Spleen (tissue), 11 donors: ENCODE results near the gene ASPDH. TPM values are rescaled to one million over a fixed set of nuclear protein-coding genes. Genes with fewer than 3 reads are reported as not detected.

Source experiments
- DNase-seq: peaks from one replicate; pipeline ENCODE4 v3.0.0-alpha.2; 2020
- H3K27ac ChIP-seq, 8 donors: fragments of 200-600 bp; sonication (generic) in 7 of 8; 1 replicate in 4 of 8; 2 replicates in 4 of 8; pipeline versions ENCODE4 v1.5.0 to v1.8.0; 2016 to 2021; ENCODE audit warnings: inconsistent platforms in 4 of 8, mild to moderate bottlenecking in 4 of 8, moderate library complexity in 1 of 8
- H3K27me3 ChIP-seq, 7 donors: fragments of 200-600 bp; sonication (generic) in 6 of 7; replicated peaks in 1 of 7; 1 replicate in 4 of 7; 2 replicates in 3 of 7; pipeline versions ENCODE4 v1.5.0 to v1.8.0; 2016 to 2021; ENCODE audit warnings: inconsistent platforms in 3 of 7, mild to moderate bottlenecking in 1 of 7
- H3K36me3 ChIP-seq, 6 donors: fragments of 200-600 bp; sonication (generic) in 5 of 6; 1 replicate in 4 of 6; 2 replicates in 2 of 6; pipeline versions ENCODE4 v1.5.0 to v1.8.0; 2016 to 2021; ENCODE audit warnings: inconsistent platforms in 2 of 6
- H3K4me1 ChIP-seq, 6 donors: fragments of 200-600 bp; sonication (generic) in 5 of 6; 1 replicate in 3 of 6; 2 replicates in 3 of 6; pipeline versions ENCODE4 v1.5.0 to v1.8.0; 2016 to 2021; ENCODE audit warnings: inconsistent platforms in 3 of 6
- H3K4me3 ChIP-seq, 8 donors: fragments of 200-600 bp; sonication (generic) in 7 of 8; 1 replicate in 4 of 8; 2 replicates in 4 of 8; pipeline versions ENCODE4 v1.5.0 to v1.8.0; 2016 to 2021; ENCODE audit warnings: inconsistent platforms in 4 of 8, mild to moderate bottlenecking in 4 of 8, moderate library complexity in 2 of 8
- H3K9me3 ChIP-seq, 8 donors: fragments of 200-600 bp; sonication (generic) in 7 of 8; 1 replicate in 4 of 8; 2 replicates in 4 of 8; pipeline versions ENCODE4 v1.5.0 to v1.8.0; 2016 to 2021; ENCODE audit warnings: inconsistent platforms in 4 of 8
- CTCF ChIP-seq, 11 experiments: fragments of 200-600 bp in 7 of 11; fragments of 450-650 bp in 4 of 11; sonication (generic) in 4 of 11; IDR thresholded peaks in 8 of 11; conservative IDR thresholded peaks in 3 of 11; 1 replicate in 7 of 11; 2 replicates in 4 of 11; pipeline versions ENCODE4 v1.4.0 to v1.8.0; 2016 to 2021; ENCODE audit warnings: antibody characterized with exemption in 11 of 11, inconsistent platforms in 4 of 11, mild to moderate bottlenecking in 1 of 11
- POLR2A ChIP-seq, 3 donors: fragments of 450-650 bp; IDR thresholded peaks; one replicate each; pipeline ENCODE4 v1.5.1; 2017; ENCODE audit warnings: antibody characterized with exemption in 3 of 3, mild to moderate bottlenecking in 1 of 3
- POLR2AphosphoS5 ChIP-seq, 3 donors: sonication (generic); formaldehyde crosslinking; IDR thresholded peaks; one replicate each; pipeline ENCODE4 v1.5.1; 2017; ENCODE audit warnings: antibody characterized with exemption in 3 of 3
- WGBS, 5 donors: extraction: QIAGEN DNeasy Blood & Tissue Kit in 3 of 5; methylation state at CpG; one replicate each; pipeline versions ENCODE4 v1.1.5 to v1.1.7; 2013 to 2018; 5-methylcytosine and 5-hydroxymethylcytosine counted together
- intact Hi-C: fragments of 100-400 bp; cut with DNase I; formaldehyde crosslinking; loops from one replicate; pipeline ENCODE4 v1.15.0; 2023; ENCODE audit warnings: low total_unique reads
- polyA plus RNA-seq, 3 donors: library from polyadenylated mRNA; stranded (reverse); fragments of 200-250 nt; gene quantifications; one replicate each; pipeline ENCODE4 v1.2.1, GENCODE V29; 2013
- total RNA-seq, 7 donors: library from RNA; depleted of rRNA in 3 of 7; stranded (reverse); fragments of >200 nt in 3 of 7; fragmentation: NEBNext Ultra II Directional in 4 of 7; extraction: Animal tissue kit (Norgen Biotek cat#: 25700) in 4 of 7; gene quantifications; one replicate each; pipeline versions ENCODE4 v1.1.0 to v1.2.1, GENCODE V29; 2016 to 2021
- donor health status: healthy with polysubstance abuse.
- donor health status: DM: no; HTN: no; CAD: no; lungs with moderate emphysema.
- donor health status: DM: no; HTN: no; CAD: no.
- donor health status: Bipolar disorder and iron deficiency.
- donor health status: healthy.
- donor health status: DM: no; HTN: no; CAD: no.
- donor health status: DM: yes; HTN: yes; CAD: no.

The ASPDH gene
- total and polyA plus RNA-seq, 10 donors: not detected

DNA sequence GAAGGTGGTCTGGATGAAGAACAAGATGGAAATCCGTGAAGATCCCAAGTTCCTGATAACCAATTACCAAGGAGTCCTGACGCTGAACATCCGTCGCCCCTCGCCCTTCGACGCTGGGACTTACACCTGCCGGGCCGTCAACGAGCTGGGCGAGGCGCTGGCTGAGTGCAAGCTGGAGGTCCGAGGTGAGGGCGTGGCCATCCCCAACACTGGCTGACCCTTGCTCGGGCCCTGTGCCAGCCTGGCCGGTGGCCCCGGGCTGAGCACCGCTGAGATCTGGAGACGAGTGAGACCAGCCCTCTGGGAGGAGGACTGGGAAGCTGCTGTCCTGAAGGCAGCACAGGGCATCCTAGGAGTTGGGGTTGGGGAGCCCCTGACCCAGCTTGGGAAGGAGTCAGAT is 49.4 kb downstream of the ASPDH start:
- Histone ChIP-seq H3K4me1 (peaks cover 0 to 19% (median 14%) of the 10 kb centered on the region in 6 donors), H3K36me3 (no peaks in the 10 kb centered on the region), H3K27ac (no peak overlapping the region), H3K9me3 (no peaks in the 10 kb centered on the region), H3K4me3 (no peak overlapping the region), H3K27me3 (peaks cover 0 to 28% (median 3%) of the 10 kb centered on the region in 7 donors)
- intact Hi-C loops: loop anchor here (5.0 kb wide), 1 partner anchor 97 kb away; the partner anchor contains the start of gene NAPSA
- no peak for TF ChIP-seq POLR2A (IDR thresholded peaks at IDR 0.05)
- no peak for TF ChIP-seq POLR2AphosphoS5 (IDR thresholded peaks at IDR 0.05)
- TF ChIP-seq CTCF (IDR thresholded peaks at IDR 0.05 in 8 of 11, conservative IDR thresholded peaks at IDR 0.05 in 3 of 11): no peak
- 83 to 93% (median 89%) methylated on average over 19 of the region's 19 CpGs for WGBS, 5 donors
- DNase-seq: no peak

GRCh38 chr19:50462970-50463369 is 50.7 kb downstream of the ASPDH start:
- Histone ChIP-seq H3K36me3 (no peaks in the 10 kb centered on the region), H3K4me3 (no peak overlapping the region), H3K27ac (no peak overlapping the region), H3K4me1 (peaks cover 0 to 19% (median 14%) of the 10 kb centered on the region in 6 donors), H3K27me3 (peaks cover 0 to 41% (median 14%) of the 10 kb centered on the region in 7 donors), H3K9me3 (no peaks in the 10 kb centered on the region)
- DNase-seq: no peak
- 75 to 81% (median 79%) methylated on average over 7 of the region's 7 CpGs for WGBS, 5 donors
- intact Hi-C loops: loop anchor here (5.0 kb wide), 1 partner anchor 96 kb away; the partner anchor contains the start of gene NAPSA
- TF ChIP-seq POLR2A (IDR thresholded peaks at IDR 0.05): no peak
- TF ChIP-seq POLR2AphosphoS5 (IDR thresholded peaks at IDR 0.05): no peak
- no peak for TF ChIP-seq CTCF (IDR thresholded peaks at IDR 0.05 in 8 of 11, conservative IDR thresholded peaks at IDR 0.05 in 3 of 11)

Other genes starting within 250 kb of the ASPDH start
- 10 to 100 TPM in 2 of 7 donors, 1 to 10 TPM in 5; 2.6 to 20.8 (median 7.1) TPM for gene KCNC3, start 184.5 kb downstream of the ASPDH start, total RNA-seq
- gene KCNC3, start 184.5 kb downstream of the ASPDH start, polyA plus RNA-seq: 1 to 10 TPM in 1 of 3 donors, under 1 TPM in 2; 0.72 to 2.6 (median 0.74) TPM
- gene NAPSA, start 148.3 kb downstream of the ASPDH start, total RNA-seq: 1 to 10 TPM; 1.5 to 3.4 (median 2.3) TPM
- gene NAPSA, start 148.3 kb downstream of the ASPDH start, polyA plus RNA-seq: 1 to 10 TPM; 4.5 to 6.4 (median 5.0) TPM
- 10 to 100 TPM; 59.9 to 96.0 (median 84.8) TPM for gene NR1H2, start 137.5 kb downstream of the ASPDH start, total RNA-seq
- gene NR1H2, start 137.5 kb downstream of the ASPDH start, polyA plus RNA-seq: 10 to 100 TPM; 53.1 to 75.5 (median 55.8) TPM
- gene POLD1, start 129.6 kb downstream of the ASPDH start, total RNA-seq: 10 to 100 TPM; 26.5 to 39.9 (median 28.2) TPM
- gene POLD1, start 129.6 kb downstream of the ASPDH start, polyA plus RNA-seq: 10 to 100 TPM; 50.9 to 66.6 (median 66.5) TPM
- gene SPIB, start 95.0 kb downstream of the ASPDH start, total RNA-seq: 10 to 100 TPM; 22.1 to 76.6 (median 34.4) TPM
- gene SPIB, start 95.0 kb downstream of the ASPDH start, polyA plus RNA-seq: 10 to 100 TPM; 55.5 to 90.5 (median 86.1) TPM
- 1 to 10 TPM in 1 of 7 donors, under 1 TPM in 4, not detected in 2; 0.28 to 1.5 (median 0.40) TPM for gene MYBPC2, start 81.0 kb downstream of the ASPDH start, total RNA-seq
- gene MYBPC2, start 81.0 kb downstream of the ASPDH start, polyA plus RNA-seq: 1 to 10 TPM in 1 of 3 donors, under 1 TPM in 2; 0.33 to 1.7 (median 0.45) TPM
- gene EMC10, start 37.4 kb downstream of the ASPDH start, total RNA-seq: 10 to 100 TPM; 53.0 to 72.6 (median 62.5) TPM
- gene EMC10, start 37.4 kb downstream of the ASPDH start, polyA plus RNA-seq: 10 to 100 TPM; 31.0 to 61.1 (median 50.5) TPM
- gene GARIN5A, start 37.1 kb downstream of the ASPDH start, total RNA-seq: under 1 TPM in 1 of 7 donors, not detected in 6; 0.61 TPM
- gene GARIN5A, start 37.1 kb downstream of the ASPDH start, polyA plus RNA-seq: 1 to 10 TPM in 1 of 3 donors, under 1 TPM in 2; 0.42 to 1.4 (median 0.48) TPM
- 10 to 100 TPM; 21.4 to 32.1 (median 29.0) TPM for gene JOSD2, start 2.7 kb downstream of the ASPDH start, total RNA-seq
- gene JOSD2, start 2.7 kb downstream of the ASPDH start, polyA plus RNA-seq: 10 to 100 TPM; 39.2 to 54.3 (median 42.4) TPM
- 1 to 10 TPM in 4 of 7 donors, under 1 TPM in 3; 0.20 to 2.3 (median 1.0) TPM for gene LRRC4B, start 54.5 kb upstream of the ASPDH start, total RNA-seq
- 1 to 10 TPM in 1 of 3 donors, under 1 TPM in 2; 0.30 to 1.0 (median 0.90) TPM for gene LRRC4B, start 54.5 kb upstream of the ASPDH start, polyA plus RNA-seq
- gene SYT3, start 126.0 kb upstream of the ASPDH start, total RNA-seq: under 1 TPM in 3 of 7 donors, not detected in 4; 0.28 to 0.51 (median 0.32) TPM
- gene SYT3, start 126.0 kb upstream of the ASPDH start, polyA plus RNA-seq: under 1 TPM; 0.02 to 0.20 (median 0.06) TPM
- not detected for gene C19orf81, start 135.5 kb upstream of the ASPDH start, total RNA-seq
- not detected for gene C19orf81, start 135.5 kb upstream of the ASPDH start, polyA plus RNA-seq
- gene SHANK1, start 205.9 kb upstream of the ASPDH start, total RNA-seq: 1 to 10 TPM in 2 of 7 donors, under 1 TPM in 4, not detected in 1; 0.14 to 1.8 (median 0.61) TPM
- under 1 TPM in 2 of 3 donors, not detected in 1; 0.07 to 0.32 TPM for gene SHANK1, start 205.9 kb upstream of the ASPDH start, polyA plus RNA-seq
- 10 to 100 TPM in 1 of 7 donors, 1 to 10 TPM in 6; 6.2 to 10.7 (median 9.0) TPM for gene CLEC11A, start 209.5 kb upstream of the ASPDH start, total RNA-seq
- gene CLEC11A, start 209.5 kb upstream of the ASPDH start, polyA plus RNA-seq: 1 to 10 TPM; 8.7 to 9.0 (median 8.9) TPM